ENCODE results near the gene PRRX2. TPM values are rescaled to one million over a fixed set of nuclear protein-coding genes. Genes with fewer than 3 reads are reported as not detected.

PRRX2 gene
- total and polyA plus RNA-seq, 2 donors (not counting 1 experiment from before 2014, with no cell fraction given), result not detected

DNA sequence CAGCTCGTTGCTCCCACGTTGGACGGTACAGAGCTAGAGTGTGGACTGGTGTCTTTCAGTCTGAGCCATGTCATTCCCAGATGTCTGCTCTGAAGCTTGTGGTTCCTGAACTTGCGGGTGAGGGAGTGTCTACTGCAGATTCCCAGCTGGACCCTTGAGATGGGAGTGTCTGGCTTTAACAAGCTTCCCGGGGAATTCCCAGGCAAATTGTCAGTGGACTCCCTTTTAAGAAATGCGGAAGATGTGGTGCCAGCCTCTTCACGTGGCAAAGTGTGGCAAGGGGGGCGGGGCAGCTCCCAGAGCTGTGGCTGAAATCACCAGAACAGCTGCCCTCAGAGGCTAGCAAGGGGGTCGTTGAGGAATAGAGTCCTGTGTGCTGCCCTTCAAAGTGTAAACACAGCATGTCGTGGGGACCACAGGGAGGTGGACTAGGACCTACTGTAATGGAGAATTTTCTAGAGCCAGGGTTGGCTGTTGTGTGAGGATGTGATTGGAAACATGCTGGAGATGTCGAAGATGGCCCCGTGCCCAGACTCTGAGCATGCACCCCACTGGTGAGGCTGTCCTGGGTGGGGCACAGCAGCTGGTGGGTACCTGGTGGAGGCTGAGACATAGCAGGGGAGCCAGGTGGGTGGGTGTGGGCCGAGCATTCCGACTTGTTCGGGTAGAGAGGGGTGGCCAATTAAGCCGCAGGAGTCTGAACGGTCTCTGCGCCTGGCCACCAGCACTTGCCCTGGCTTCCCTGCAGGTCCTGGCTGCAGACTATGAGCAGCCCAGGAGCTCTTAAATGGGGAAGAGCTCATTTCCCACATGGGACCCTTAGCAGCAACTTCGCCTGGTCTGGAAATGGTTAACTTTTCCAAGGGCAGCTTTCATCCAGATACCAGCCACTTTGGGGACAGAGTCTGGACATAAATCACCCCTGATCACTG, 37.4 kb downstream of the PRRX2 start:
- ChIA-PET POLR2A (no interaction called here), CTCF (interaction anchor here (0.6 to 2.9 kb wide), 2 partner anchors 24 to 39 kb away, joined by 3 to 9 read pairs; no protein-coding TSS in a partner anchor)
- Mint-ChIP-seq H3K9me3 (ENCODE audit: insufficient read depth) (no peaks in the 10 kb centered on the region), H3K27ac (no peak overlapping the region), H3K4me1 (no peaks in the 10 kb centered on the region), H3K27me3 (peaks cover 22% of the 10 kb centered on the region), H3K4me3 (no peak overlapping the region)
- Histone ChIP-seq H3K4me3 (ENCODE audit: control extremely low read depth in 1 of 5, extremely low read depth in 1 of 5, insufficient read depth in 1 of 5, low read depth in 2 of 5, low read length in 4 of 5) (no peak overlapping the region), H3K27ac (ENCODE audit: low read length in 2 of 2) (no peak overlapping the region), H2AFZ (ENCODE audit: insufficient read depth, low read depth, low read length, poor library complexity, severe bottlenecking) (no peak overlapping the region), H3K27me3 (replicated peaks in 1 of 4; ENCODE audit: control extremely low read depth in 1 of 4, control insufficient read depth in 3 of 4, insufficient read depth in 4 of 4, low read length in 3 of 4) (peaks cover 0 to 15% (median 3%) of the 10 kb centered on the region in 4 experiments), H3K4me1 (ENCODE audit: control insufficient read depth in 2 of 2, insufficient read depth in 2 of 2, low read length in 2 of 2) (no peaks in the 10 kb centered on the region), H3K4me2 (replicated peaks; ENCODE audit: low read depth, low read length, poor library complexity, severe bottlenecking) (no peak overlapping the region), H3K9me3 (ENCODE audit: control extremely low read depth in 1 of 3, control insufficient read depth in 2 of 3, insufficient read depth in 1 of 3, low read length in 2 of 3) (no peaks in the 10 kb centered on the region), H3K79me2 (ENCODE audit: control insufficient read depth, insufficient read depth, low read length) (no peaks in the 10 kb centered on the region), H3K9ac (ENCODE audit: low read length) (no peak overlapping the region), H3K36me3 (replicated peaks in 1 of 2; ENCODE audit: control extremely low read depth in 1 of 2, control insufficient read depth in 1 of 2, extremely low read depth in 1 of 2, insufficient read depth in 2 of 2, low read length in 1 of 2) (no peaks in the 10 kb centered on the region), H4K20me1 (ENCODE audit: control insufficient read depth, insufficient read depth, low read length, poor library complexity, severe bottlenecking) (no peaks in the 10 kb centered on the region)
- no peak for DNase-seq
- no peak for ATAC-seq (ENCODE audit: low read depth)
- WGBS (ENCODE audit: insufficient coverage), result 80% methylated on average over 19 of the region's 19 CpGs
- intact Hi-C loops (cut with micrococcal nuclease), result no loop called here
- TF ChIP-seq, protein P1, sequence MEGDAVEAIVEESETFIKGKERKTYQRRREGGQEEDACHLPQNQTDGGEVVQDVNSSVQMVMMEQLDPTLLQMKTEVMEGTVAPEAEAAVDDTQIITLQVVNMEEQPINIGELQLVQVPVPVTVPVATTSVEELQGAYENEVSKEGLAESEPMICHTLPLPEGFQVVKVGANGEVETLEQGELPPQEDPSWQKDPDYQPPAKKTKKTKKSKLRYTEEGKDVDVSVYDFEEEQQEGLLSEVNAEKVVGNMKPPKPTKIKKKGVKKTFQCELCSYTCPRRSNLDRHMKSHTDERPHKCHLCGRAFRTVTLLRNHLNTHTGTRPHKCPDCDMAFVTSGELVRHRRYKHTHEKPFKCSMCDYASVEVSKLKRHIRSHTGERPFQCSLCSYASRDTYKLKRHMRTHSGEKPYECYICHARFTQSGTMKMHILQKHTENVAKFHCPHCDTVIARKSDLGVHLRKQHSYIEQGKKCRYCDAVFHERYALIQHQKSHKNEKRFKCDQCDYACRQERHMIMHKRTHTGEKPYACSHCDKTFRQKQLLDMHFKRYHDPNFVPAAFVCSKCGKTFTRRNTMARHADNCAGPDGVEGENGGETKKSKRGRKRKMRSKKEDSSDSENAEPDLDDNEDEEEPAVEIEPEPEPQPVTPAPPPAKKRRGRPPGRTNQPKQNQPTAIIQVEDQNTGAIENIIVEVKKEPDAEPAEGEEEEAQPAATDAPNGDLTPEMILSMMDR (IDR thresholded peaks at IDR 0.05), result no peak
- TF ChIP-seq EZH2 (IDR thresholded peaks at IDR 0.05; ENCODE audit: borderline replicate concordance, insufficient read depth, low read depth, low read length, poor library complexity, severe bottlenecking), result no peak
